Testis (tissue), 3 donors: ENCODE results near the gene GNB5. TPM values are rescaled to one million over a fixed set of nuclear protein-coding genes. Genes with fewer than 3 reads are reported as not detected.

ENCODE experiments used
- DNase-seq: peaks from one replicate; pipeline ENCODE4 v3.0.0-alpha.2; 2019
- H3K27ac ChIP-seq, 2 donors: fragments of 200-600 bp; sonication (generic); one replicate each; pipeline ENCODE4 v1.5.1; 2019
- H3K27me3 ChIP-seq: fragments of 200-600 bp; sonication (generic); one replicate; pipeline ENCODE4 v1.5.1; 2019
- H3K36me3 ChIP-seq: fragments of 200-600 bp; sonication (generic); one replicate; pipeline ENCODE4 v1.5.1; 2017; ENCODE audit warnings: low read depth; ENCODE audit errors: missing control alignments
- H3K4me1 ChIP-seq: fragments of 200-600 bp; sonication (generic); one replicate; pipeline ENCODE4 v1.5.1; 2019
- H3K4me3 ChIP-seq, 2 donors: fragments of 200-600 bp; sonication (generic); one replicate each; pipeline ENCODE4 v1.5.1; 2017 to 2019
- H3K9me3 ChIP-seq: fragments of 200-600 bp; sonication (generic); one replicate; pipeline ENCODE4 v1.5.1; 2017
- CTCF ChIP-seq, 3 experiments: fragments of 450-650 bp in 2 of 3; fragments of 200-600 bp in 1 of 3; sonication (generic) in 1 of 3; IDR thresholded peaks; one replicate each; pipeline ENCODE4 v1.5.1; 2016 to 2019; ENCODE audit warnings: antibody characterized with exemption in 3 of 3, mild to moderate bottlenecking in 2 of 3, moderate library complexity in 1 of 3
- POLR2A ChIP-seq: fragments of 450-650 bp; IDR thresholded peaks from one replicate; pipeline ENCODE4 v1.6.1; 2017; ENCODE audit warnings: antibody characterized with exemption, mild to moderate bottlenecking, moderate library complexity
- WGBS, 2 donors: methylation state at CpG; one replicate each; pipeline ENCODE4 v1.1.5; 2018; 5-methylcytosine and 5-hydroxymethylcytosine counted together
- intact Hi-C: fragments of 100-400 bp; cut with DNase I; formaldehyde crosslinking; loops from one replicate; pipeline ENCODE4 v1.15.1; 2023; ENCODE audit warnings: low total_unique reads
- polyA plus RNA-seq: library from polyadenylated mRNA; stranded (reverse); fragments of 350-450 nt; fragmentation: Illumina TruSeq; extraction: RNeasy Lipid Tissue Mini Kit (QIAGEN cat#74804); gene quantifications from one replicate; pipeline ENCODE4 v1.2.3, GENCODE V29; 2014; ENCODE audit warnings: low read depth, low replicate concordance; ENCODE audit not compliant: insufficient read depth
- total RNA-seq, 2 donors: library from RNA; depleted of rRNA; stranded (reverse); fragments of >200 nt; gene quantifications; one replicate each; pipeline ENCODE4 v1.2.3, GENCODE V29; 2016

GNB5 gene
- total and polyA plus RNA-seq, 3 donors from 2014 or later = 37.1 to 82.3 (median 65.4) TPM

DNA sequence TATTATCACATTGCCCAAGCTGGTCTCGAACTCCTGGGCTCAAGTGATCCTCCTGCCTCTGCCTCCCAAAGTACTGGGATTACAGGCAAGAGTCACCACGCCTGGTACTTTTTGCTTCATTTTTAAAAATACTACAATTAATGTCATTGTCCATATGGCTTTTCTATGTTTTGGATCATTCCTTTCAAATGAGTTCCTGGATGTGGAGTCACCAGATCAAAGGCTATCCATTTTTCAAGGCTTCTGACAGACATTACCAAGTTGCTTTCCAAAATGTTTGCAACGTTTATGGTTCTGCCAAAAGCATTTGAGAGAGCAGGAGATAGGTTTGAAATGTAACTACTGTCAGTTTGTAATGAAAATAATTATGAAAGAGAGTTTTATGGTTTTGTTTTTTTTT lies 44.4 kb downstream of the GNB5 start:
- intact Hi-C loops = no loop called here
- Histone ChIP-seq H3K9me3 (no peaks in the 10 kb centered on the region), H3K36me3 (no peaks in the 10 kb centered on the region), H3K4me3 (no peak overlapping the region), H3K27me3 (no peaks in the 10 kb centered on the region), H3K27ac (no peak overlapping the region), H3K4me1 (no peaks in the 10 kb centered on the region)
- no peak for DNase-seq
- 70 to 75% methylated on average over 3 of the region's 3 CpGs for WGBS, 2 donors
- no peak for TF ChIP-seq CTCF (IDR thresholded peaks at IDR 0.05)
- no peak for TF ChIP-seq POLR2A

DNA sequence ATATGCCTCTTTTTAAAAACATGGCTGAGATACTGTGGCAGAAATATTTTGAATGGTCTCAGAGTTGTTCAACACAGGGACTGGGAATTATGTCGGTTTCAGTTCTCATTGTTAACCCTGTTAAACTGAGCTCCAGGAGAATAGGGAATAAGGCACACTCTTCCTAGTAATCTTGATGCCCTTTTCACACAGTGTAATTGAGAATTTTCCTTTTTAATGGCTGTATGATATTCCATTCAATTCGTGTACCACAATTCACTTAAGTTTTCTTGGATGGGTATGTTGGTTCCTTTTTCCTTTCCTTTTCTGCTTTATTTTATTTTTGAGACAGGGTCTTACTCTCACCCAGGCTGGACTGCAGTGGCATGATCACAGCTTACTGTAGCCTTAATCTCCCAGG lies 44.9 kb downstream of the GNB5 start:
- WGBS, 2 donors = 88 to 94% methylated on average over 2 of the region's 2 CpGs
- H3K27ac ChIP-seq = no peak overlapping the region
- H3K9me3 ChIP-seq = no peaks in the 10 kb centered on the region
- H3K36me3 ChIP-seq = no peaks in the 10 kb centered on the region
- DNase-seq = no peak
- TF ChIP-seq CTCF (IDR thresholded peaks at IDR 0.05) (no peak), POLR2A (no peak)
- no peak overlapping the region for H3K4me3 ChIP-seq
- intact Hi-C loops = no loop called here
- no peaks in the 10 kb centered on the region for H3K27me3 ChIP-seq
- no peaks in the 10 kb centered on the region for H3K4me1 ChIP-seq

DNA sequence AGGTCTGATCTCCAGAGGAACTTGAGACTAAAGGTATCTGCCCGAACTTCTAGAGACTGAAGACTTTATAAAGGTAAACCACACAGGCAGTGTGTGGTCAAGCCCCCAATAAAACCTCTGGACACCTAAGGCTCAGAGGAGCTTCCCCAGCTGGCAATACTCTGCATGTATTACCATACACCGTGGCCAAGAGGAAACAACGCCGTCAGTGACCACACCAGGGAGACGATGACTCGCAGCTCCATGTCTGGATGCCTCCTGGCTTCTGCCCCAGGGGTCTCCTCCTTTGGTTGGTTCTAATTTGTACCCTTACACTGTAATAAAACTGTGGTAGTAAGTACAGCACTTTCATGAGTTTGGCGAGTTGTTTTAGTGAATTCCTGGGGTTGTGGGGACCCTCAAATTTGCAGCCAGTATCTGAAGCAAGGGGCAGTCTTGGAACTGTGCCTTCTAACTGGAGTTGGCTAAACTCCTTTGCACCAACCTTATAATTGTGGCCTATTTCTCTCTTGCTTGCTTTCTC lies 46.5 kb downstream of the GNB5 start:
- WGBS, 2 donors = 85 to 91% methylated on average over 7 of the region's 7 CpGs
- H3K4me1 ChIP-seq = no peaks in the 10 kb centered on the region
- intact Hi-C loops = no loop called here
- TF ChIP-seq CTCF (IDR thresholded peaks at IDR 0.05) = no peak
- no peak for TF ChIP-seq POLR2A
- H3K27ac ChIP-seq = no peak overlapping the region
- H3K36me3 ChIP-seq = no peaks in the 10 kb centered on the region
- no peak for DNase-seq
- no peaks in the 10 kb centered on the region for H3K9me3 ChIP-seq
- no peak overlapping the region for H3K4me3 ChIP-seq
- H3K27me3 ChIP-seq = no peaks in the 10 kb centered on the region

DNA sequence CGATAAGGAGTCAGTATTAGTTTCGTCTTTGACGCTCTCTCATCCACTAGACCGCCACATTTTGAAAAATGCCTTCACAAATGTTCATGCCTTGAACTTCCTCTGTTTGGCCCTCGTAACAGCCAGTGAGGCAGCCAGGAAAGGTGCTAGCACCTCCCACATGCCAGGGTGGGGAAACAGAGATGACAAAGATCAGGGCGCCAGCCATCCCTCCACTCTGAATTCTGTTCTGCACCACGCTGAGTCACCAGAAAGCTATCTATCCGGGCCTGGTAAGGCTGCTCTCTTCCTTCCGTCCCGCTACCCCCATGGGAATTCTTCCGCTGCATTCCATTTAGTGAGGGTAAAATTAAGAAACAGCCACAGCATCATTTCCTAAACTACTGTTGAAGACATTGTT lies 47.3 kb downstream of the GNB5 start:
- no peak overlapping the region for H3K27ac ChIP-seq
- intact Hi-C loops = no loop called here

More for the DNA sequence above, 47.3 kb downstream of the GNB5 start:
- Histone ChIP-seq H3K36me3 (no peaks in the 10 kb centered on the region), H3K4me3 (no peak overlapping the region), H3K27me3 (no peaks in the 10 kb centered on the region), H3K9me3 (no peaks in the 10 kb centered on the region), H3K4me1 (no peaks in the 10 kb centered on the region)
- no peak for DNase-seq
- WGBS, 2 donors = 75 to 78% methylated on average over 11 of the region's 11 CpGs
- TF ChIP-seq POLR2A (no peak), CTCF (IDR thresholded peaks at IDR 0.05) (no peak)
